Activated effector memory CD4-positive, alpha-beta T cell treated with anti-CD3 and anti-CD28 coated beads, Interleukin-2, amount 50 U/mL, for 16 hours (primary cell): Measurements from ENCODE around the gene PSMC5.

Source experiments
- DNase-seq: peaks from one replicate; pipeline ENCODE4 v3.0.0-alpha.2; 2020

PSMC5 gene

GRCh38 chr17:63821804-63822203 is 5.4 kb upstream of the PSMC5 start:
- DNase-seq = no peak

GRCh38 chr17:63822537-63822936 is 4.7 kb upstream of the PSMC5 start:
- no peak for DNase-seq

GRCh38 chr17:63823659-63824331 is 3.4 kb upstream of the PSMC5 start:
- no peak for DNase-seq

GRCh38 chr17:63824362-63824761 is 2.9 kb upstream of the PSMC5 start:
- no peak for DNase-seq

GRCh38 chr17:63826468-63827001 is 696 bp upstream of the PSMC5 start:
- no peak for DNase-seq

GRCh38 chr17:63827801-63828221 is 580 bp downstream of the PSMC5 start:
- no peak for DNase-seq

GRCh38 chr17:63828936-63829335 is 1.7 kb downstream of the PSMC5 start:
- DNase-seq = no peak

- no peak for DNase-seq
These were observed 3.0 kb downstream of the PSMC5 start for GRCh38 chr17:63830278-63830677.

GRCh38 chr17:63830904-63831491 is 3.8 kb downstream of the PSMC5 start:
- no peak for DNase-seq

- DNase-seq = no peak
These were observed 4.3 kb downstream of the PSMC5 start for GRCh38 chr17:63831505-63831904.

GRCh38 chr17:63832014-63832413 is 4.8 kb downstream of the PSMC5 start:
- no peak for DNase-seq

GRCh38 chr17:63832455-63832854 is 5.2 kb downstream of the PSMC5 start:
- DNase-seq = no peak

GRCh38 chr17:63833026-63833740 is 6.0 kb downstream of the PSMC5 start:
- no peak for DNase-seq

GRCh38 chr17:63833741-63834373 is 6.6 kb downstream of the PSMC5 start:
- DNase-seq = no peak

GRCh38 chr17:63834431-63835166 is 7.4 kb downstream of the PSMC5 start:
- peak; percentile 76 for DNase-seq

- peak; percentile 59 for DNase-seq
These were observed 8.0 kb downstream of the PSMC5 start for GRCh38 chr17:63835167-63835720.

- DNase-seq = peak; percentile 50
These were observed 9.6 kb downstream of the PSMC5 start for GRCh38 chr17:63836811-63837210.

- DNase-seq = peak; percentile 56
These were observed 10.2 kb downstream of the PSMC5 start for GRCh38 chr17:63837480-63837879.

- DNase-seq = peak; percentile 57
These were observed 10.8 kb downstream of the PSMC5 start for GRCh38 chr17:63837962-63838600.

GRCh38 chr17:63838631-63839171 is 11.5 kb downstream of the PSMC5 start:
- peak; percentile 21 for DNase-seq

GRCh38 chr17:63840591-63841349 is 13.5 kb downstream of the PSMC5 start:
- peak; percentile 63 for DNase-seq
